Activated gamma-delta T cell treated with anti-CD3 and anti-CD28 coated beads, Interleukin-2, amount 50 U/mL, for 16 hours (primary cell): ENCODE measurements around the gene EPG5.
"Not testable (repeated sequence)": the region's sequence is repeated elsewhere in the genome, so short reads cannot be mapped to it uniquely, and the experiment has no call there.

Experiments used
- DNase-seq: peaks from one replicate; pipeline ENCODE4 v3.0.0-alpha.2; 2020; ENCODE audit warnings: low read depth

EPG5 gene, protein sequence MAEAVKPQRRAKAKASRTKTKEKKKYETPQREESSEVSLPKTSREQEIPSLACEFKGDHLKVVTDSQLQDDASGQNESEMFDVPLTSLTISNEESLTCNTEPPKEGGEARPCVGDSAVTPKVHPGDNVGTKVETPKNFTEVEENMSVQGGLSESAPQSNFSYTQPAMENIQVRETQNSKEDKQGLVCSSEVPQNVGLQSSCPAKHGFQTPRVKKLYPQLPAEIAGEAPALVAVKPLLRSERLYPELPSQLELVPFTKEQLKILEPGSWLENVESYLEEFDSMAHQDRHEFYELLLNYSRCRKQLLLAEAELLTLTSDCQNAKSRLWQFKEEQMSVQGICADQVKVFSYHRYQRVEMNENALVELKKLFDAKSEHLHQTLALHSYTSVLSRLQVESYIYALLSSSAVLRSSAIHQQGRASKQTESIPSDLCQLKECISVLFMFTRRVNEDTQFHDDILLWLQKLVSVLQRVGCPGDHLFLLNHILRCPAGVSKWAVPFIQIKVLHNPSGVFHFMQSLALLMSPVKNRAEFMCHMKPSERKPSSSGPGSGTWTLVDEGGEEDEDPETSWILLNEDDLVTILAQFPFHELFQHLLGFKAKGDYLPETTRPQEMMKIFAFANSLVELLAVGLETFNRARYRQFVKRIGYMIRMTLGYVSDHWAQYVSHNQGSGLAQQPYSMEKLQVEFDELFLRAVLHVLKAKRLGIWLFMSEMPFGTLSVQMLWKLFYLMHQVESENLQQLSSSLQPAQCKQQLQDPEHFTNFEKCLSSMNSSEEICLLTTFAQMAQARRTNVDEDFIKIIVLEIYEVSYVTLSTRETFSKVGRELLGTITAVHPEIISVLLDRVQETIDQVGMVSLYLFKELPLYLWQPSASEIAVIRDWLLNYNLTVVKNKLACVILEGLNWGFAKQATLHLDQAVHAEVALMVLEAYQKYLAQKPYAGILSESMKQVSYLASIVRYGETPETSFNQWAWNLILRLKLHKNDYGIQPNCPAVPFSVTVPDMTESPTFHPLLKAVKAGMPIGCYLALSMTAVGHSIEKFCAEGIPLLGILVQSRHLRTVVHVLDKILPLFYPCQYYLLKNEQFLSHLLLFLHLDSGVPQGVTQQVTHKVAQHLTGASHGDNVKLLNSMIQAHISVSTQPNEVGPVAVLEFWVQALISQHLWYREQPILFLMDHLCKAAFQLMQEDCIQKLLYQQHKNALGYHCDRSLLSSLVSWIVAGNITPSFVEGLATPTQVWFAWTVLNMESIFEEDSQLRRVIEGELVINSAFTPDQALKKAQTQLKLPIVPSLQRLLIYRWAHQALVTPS (N-terminal part only)

DNA sequence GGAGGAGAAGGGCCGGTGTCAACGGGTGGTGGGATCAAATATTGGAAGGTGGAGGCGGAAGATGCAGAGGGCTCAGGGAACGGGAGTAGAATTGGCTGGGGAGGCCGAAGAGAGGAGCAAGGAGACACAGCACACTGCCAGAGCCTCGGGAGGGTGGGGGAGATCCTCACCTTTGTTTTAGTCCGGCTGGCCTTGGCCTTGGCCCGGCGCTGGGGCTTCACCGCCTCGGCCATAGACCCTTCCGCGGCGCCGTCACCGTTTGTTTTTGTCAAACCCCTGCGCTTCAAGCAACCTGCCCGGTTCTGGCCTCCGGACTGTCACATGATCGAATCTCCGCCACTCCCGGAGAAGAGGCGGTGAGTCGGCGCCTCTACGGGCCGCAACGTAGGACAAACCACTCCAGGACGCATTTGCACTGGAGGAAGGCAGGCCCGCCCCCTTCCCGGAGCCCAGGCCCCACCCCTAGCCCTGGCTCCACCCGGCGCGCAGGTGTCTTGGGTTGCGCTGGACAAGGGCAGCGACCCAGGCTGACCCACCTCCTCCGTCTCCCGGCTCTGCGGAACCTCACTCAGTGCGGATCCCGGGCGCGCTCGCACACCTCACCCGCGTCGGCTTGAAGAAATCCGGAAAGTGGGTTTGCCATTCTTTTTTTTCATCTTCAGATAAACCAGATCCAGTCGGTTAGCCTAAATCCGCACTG is at the start of gene EPG5:
Gene EPG5, minus strand, starts transcription at position 323 of the 700 bp plus-strand sequence. Its CDS starts 90 bp downstream, at position 233.
- DNase-seq = peak; percentile 88

DNA sequence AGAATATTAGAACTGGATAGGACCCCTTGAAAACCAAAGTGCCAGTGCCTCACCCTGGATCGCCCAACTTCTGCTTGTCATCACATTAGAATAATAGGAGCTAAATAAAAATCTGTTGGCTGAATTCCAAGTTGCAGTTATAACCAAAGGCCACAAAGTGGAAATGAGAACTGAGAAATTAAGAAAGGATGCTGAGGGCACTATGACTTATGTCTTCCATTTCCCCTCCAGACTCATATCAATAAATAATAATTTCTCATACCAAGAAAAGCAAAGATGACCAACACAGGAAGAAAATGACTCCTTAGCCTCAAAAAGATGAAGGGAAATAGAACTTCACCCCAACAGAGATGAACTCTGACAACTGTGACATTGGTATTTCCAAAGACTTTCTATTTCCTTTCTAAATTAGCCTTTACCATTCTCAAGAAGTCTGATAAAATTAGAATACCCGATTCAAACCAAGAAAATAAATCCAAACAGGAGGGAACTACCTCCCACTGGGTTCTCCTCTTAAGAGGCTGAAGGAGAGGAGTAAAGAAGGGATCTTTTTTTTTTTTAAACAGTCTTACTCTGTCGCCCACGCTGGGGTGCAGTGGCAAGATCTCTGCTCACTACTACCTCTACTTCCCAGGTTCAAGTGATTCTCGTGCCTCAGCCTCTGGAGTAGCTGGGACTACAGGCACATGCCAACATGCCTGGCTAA is 46.5 kb upstream of the EPG5 start:
- DNase-seq = no peak

DNA sequence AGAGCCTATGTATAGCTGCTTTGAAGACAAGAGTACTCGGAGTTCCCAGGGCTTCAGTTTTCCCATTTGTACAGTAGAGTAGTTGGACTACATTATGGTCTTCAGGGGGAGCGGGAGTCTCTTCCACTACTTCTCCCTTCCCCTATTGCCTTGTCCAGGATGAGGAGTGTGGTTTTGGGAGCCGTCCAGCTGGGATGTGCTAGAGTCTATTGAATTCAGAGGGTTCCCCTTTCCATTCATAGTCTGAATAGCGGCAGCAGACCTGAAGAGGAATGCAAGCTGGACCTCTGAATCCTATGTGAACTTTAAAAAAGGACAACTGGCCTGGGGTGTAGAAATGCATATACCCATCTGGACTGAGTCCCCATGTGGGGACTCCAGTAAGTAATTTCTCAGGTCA is 43.5 kb upstream of the EPG5 start:
- DNase-seq = no peak

DNA sequence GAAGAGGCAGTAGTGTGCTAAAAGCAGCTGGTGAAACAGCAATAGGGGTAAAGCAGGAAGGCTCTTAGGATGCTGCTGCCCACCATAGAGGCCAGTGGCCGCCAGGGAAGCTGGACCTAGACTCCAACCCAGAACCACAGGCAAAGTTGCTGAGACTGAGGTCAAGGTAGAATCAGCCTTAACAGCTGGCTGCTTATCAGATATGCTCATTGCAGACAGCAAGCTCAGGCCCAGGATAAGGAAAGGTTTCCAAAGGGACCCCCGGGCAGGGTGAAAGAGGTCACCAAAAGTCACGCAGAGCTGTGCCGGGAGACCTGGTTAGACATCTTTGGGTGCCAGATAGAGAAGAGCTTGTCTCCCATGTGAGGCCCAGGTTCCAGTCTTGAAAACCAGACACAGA is 42.9 kb upstream of the EPG5 start:
- DNase-seq = no peak

DNA sequence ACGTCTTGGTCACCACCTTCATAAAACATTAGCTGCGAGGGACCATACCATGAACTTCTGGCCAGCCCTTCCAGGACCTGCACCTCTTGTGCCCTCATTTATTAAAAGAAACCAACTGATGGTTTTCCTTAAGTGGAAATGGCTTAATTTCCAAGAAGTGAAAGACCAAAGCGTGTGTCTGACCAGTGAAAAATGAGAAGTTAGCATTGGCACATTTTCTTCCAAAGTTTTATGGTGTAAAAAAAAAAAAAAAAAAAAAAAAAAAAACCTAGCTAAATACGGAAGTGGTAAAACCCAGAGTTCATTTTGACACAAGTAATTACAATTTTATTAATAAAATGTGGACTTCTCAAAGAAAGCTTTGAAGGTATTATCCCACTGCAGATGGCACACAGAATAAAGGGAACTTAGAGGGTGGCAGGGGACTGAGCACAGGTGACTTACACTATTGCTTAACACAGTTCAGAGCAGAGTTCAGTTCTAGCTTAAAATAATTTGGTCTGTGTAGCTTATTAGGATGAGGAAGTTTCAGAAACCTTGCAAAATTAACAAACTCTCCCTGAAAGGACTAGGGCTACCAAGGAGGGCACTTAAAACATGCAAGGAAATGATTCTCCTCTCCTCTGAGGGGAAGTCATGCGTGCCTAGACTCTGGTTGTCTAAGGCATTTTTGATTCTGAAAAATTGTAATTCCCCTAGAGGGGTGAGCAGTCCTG is 42.2 kb upstream of the EPG5 start:
- DNase-seq = no peak

DNA sequence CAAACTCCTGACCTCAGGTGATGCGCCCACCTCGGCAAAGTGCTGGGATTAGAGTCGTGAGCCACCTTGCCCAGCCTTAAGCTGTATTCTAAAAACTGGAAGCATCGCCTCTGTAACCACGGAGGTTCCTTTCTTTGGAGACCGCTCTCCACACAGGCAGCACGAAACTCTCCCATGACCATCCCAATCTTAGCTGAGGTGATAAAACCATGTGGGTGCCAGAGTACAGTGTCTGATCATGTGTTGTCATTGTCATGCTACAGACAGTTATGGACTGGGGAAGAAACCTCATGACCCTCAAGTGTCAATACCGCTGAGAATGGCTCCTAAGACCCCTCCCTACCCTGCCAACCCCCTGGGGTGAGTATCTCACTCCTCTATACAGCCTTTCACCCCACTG is 41.4 kb upstream of the EPG5 start:
- DNase-seq = no peak

DNA sequence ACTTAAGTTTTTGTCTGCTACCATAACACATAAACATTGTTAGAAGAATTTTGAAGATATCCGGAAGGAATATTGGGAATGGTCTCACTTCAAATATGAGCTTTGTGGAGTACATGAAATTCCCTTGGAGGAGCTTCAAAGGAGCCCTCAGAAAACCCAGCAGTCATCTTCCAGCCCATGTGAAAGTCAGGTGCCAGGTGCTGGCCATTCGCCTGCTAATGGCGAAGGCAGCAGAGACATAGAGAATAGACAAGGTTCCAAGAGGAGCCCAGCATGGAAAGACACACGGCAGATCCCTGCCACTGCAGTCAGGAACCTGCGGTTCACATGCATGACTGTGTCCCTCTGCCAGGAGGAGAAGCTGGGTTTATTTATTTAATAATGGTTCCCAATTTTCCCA is 40.0 kb upstream of the EPG5 start:
- DNase-seq = no peak

DNA sequence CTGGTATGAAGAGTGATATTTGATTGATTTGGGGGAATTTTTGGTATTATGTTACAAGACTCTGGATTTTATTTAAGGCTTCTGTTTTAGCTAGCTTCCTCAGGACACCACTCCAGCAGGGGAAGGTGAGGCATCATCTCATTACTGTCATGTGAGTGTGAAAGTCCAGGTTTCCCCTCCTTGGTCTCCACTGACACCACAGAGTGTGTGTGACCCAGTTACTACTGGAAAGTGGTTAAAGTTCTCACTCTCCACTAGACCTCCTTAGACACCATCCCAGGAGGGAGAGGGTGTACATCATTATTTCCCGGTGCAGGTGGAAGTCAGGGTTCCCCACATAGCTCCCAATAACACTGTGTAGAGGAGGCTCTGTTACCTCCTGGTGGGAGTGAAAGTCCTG is 35.8 kb upstream of the EPG5 start:
- DNase-seq = no peak

DNA sequence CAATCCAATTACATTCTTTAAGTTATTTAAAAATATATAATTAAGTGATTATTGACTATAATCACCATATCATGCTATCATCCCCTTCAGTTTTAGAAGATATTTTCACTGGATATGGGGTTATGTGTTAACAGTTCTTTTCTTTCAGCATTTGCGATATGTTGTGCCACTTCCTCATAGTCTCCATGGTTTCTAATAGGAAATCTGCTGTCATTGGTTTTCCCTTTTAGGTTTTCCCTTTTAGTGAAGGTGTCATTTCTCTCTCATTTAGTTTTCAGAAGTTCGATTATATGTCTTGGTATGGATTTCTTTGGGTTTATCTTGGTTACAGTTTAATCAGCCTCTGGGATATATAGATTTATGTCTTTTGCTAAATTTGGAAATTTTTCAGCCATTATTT is 34.8 kb upstream of the EPG5 start:
- DNase-seq = no peak

DNA sequence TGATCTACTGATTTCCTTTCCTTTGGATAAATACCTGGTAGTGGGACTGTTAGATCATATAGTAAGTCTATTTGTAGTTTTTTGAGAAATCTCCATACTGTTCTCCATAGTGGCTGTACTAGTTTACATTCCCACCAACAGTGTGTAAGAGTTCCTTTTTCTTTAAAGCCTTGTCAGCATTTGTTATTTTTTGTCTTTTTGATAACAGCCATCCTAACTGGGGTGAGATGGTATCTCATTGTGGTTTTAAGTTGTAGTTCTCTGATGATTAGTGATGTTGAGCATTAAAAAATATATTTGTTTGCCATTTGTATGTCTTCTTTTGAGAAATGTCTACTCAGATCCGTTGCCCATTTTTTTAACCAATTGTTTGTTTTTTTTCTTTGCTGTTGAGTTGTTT is 33.9 kb upstream of the EPG5 start:
- no peak for DNase-seq

DNA sequence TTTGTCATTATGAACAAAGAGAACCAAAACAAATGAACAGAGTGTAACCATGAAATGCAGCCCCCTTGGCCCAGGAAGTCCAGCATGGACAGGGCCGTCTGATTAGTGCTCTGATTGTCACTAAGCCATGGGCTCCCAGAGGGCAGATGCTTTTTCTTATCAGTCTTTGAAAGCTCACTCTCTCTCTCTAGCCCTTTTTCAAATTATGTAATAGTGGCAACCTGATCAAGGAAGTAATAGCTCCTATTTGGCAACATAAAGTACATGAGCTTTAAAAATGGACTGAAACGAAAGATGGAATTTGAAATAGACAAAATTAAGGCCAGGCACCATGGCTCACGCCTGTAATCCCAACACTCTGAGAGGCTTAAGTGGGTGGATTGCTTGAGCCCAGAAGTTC is 32.4 kb upstream of the EPG5 start:
- DNase-seq = no peak

DNA sequence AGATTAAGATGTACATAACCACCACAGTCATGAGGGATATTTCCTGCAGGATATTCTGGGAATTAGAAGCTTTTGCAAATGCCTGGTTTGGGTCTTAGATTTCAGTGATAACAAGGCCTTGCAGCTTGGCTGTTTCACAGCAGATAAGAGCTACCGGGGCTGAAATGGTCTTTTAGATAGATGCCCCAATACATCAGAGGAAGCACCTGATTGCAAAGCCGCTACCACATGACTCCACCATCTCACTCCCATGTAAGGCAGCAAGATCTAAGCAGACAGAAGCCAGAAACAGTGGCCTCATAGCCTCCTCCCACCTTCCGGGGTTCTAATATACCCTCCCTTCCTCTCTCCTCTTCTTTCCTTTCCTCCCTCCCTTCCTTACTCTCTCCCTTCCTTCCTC is 31.1 kb upstream of the EPG5 start:
- no peak for DNase-seq

DNA sequence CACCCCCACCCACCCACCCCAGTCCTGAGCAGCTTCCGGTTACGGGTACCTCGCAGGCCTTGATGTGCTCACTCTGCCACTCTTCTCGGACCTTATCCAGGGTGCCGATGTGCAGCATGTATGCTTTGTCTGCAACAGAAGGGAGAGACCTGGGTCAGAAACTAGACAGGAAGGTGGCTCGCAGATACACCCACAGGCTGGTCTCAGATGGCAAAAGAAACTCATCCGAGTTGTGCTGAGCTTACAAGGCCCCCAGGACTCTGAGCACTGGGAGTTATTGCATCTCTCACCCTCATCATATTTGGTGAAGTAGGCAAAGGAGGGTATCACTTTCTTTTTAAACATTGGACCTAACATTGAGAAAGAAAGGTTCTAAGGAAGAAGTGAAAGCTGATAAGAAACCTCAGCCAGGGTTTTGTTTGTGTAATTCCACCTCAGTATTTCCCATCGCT is 30.6 kb upstream of the EPG5 start:
- DNase-seq = no peak

DNA sequence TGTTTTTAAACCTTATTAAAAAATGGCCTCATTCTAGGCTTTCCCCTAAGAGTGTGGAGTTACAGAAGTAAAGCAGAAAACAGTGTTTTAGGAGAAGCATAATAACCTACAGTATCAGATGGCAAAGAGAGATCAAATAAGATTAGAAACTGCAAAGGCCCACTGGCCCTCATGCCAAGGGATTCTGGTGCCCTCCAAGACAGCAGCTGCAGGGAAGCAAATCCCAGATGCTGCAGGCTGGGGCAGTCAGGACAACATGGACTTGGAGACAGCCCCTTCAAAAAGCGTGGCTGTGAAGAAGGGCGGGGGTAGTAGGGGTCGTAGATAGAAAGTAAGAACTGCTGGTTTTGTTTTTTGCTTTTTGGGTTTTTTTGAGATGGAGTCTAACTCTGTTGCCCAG is 28.3 kb upstream of the EPG5 start:
- no peak for DNase-seq

DNA sequence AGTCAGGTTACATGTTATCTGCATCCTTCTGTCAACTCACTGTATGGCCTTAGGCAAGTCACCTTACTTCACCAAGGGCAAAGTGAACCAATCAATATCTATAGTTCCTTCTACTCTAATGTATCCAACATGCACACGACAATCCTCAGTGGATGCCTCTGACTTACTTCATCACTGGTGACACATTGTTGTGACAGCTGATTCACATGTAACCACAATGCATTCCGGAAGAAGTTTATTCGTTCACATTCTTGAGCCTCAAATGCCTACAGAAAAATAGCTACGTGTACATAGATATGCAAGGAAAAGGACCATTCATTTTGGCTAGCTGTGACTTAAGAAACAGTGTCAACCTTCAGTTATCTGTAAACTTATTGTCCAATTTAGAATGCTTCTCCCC is 26.3 kb upstream of the EPG5 start:
- no peak for DNase-seq

DNA sequence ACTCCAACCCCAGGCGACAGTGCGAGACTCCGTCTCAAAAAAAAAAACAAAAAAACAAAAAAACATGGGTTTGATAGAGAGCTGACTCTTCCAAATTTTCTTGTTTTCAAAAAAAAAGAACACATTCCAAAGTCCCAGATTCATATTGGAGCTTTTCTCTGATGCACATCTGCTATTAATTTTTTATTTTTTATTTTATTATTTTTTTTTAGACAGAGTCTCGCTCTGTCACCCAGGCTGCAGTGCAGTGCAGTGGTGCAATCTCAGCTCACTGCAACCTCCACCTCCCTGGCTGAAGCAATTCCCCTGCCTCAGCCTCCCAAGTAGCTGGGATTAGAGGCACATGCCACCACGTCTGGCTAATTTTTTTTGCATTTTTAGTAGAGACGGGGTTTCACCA is 25.4 kb upstream of the EPG5 start:
- DNase-seq = not testable (repeated sequence)

DNA sequence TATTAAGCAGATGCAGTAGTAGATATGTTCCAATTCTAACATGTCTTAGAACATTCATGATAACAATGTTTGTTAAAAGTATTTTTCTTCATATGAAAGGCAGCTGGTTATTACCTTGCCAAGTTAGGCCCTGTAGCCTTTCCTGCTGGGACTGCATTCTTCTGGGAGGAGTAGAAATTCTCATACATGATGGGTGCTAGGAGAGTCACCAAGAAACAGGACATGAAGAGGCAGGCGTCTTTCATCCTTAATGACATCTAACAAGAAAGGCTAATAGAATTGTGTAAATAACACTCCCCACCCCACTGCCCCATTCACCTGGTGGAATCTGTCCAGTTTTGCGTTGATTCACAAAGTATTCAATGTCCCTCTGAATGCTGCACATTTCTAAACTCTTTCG is 24.7 kb upstream of the EPG5 start:
- no peak for DNase-seq

DNA sequence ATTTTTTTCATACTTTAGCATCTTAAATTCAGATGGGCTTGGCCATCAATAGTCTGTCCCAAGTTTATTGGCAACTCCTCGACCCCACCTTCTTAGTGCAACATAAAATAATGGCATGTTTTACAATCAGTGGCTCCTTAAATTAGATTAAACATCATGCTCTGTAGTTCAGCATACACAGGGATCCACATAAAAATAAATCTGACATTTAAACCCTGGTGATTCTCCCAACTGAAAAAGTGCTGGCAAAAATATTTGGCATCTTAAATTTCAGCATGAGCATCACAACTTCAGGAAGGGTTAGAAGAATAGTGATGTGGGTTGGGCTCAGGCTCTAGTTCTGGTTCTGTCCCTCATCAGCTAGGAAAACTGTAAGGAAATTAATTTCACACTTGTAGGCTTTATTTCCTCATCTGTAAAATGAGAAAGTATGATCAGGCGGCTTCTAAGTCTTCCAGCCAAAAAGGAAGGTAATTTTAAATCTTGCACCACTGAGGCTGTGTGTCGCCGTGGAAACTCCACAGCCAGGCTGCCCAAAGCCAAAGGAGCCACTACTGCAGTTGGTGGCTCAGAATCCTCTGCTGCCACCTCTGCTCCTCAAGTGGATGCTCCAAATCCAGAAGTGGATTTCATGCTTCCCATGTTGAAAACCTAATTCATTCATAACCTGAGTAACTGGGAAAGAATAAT is 17.6 kb upstream of the EPG5 start:
- no peak for DNase-seq

DNA sequence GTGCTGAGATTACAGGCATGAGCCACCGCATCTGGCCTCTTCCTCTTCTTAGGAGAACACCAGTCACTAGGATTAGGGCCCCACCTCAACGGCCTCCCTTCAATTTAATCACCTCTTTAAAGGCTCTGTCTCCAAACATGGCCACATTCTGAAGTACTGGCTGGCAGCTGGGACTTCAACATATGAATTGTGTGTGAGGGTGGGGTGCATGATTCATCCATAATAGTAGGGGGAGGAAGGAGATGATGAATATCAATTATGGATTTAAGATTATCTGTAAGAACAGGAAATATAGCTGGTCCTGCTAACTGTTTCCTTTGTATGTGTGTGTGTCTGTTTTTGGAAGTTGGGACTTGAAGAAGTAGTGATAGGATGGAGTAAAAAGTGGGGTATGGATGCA is 14.7 kb upstream of the EPG5 start:
- no peak for DNase-seq

DNA sequence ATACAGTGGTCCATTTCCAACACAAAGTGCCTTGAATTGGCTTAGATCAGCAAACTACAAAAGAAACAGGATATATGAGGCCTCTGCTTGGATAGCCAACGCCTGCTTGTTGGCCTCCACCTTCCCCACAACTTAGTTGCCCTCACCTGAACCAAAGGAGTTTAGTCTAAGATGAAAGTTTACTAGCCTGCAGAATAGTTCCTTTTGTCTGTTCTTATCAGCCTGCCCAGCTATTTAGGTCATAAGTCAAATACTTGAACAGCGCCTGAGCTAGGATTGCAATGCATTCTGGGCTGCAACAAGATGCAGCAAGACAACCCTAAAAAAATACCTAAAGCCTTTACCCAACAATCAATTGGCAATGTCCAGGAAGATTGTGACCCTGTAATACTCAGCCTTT is 13.1 kb upstream of the EPG5 start:
- DNase-seq = no peak
